Activated naive CD8-positive, alpha-beta T cell (primary cell): ENCODE results near the gene STX1B.

Experiments used
- H3K27ac Mint-ChIP-seq: one replicate; pipeline ENCODE4 v1.8.0; 2021; ENCODE audit warnings: mixed read lengths
- H3K27me3 Mint-ChIP-seq: one replicate; pipeline ENCODE4 v1.8.0; 2021; ENCODE audit warnings: mixed read lengths
- H3K36me3 Mint-ChIP-seq: one replicate; pipeline ENCODE4 v1.8.0; 2021; ENCODE audit warnings: mixed read lengths
- H3K4me1 Mint-ChIP-seq: one replicate; pipeline ENCODE4 v1.8.0; 2021; ENCODE audit warnings: low read depth, mixed read lengths
- H3K4me3 Mint-ChIP-seq: one replicate; pipeline ENCODE4 v1.8.0; 2021; ENCODE audit warnings: mild to moderate bottlenecking, mixed read lengths
- H3K9me3 Mint-ChIP-seq: one replicate; pipeline ENCODE4 v1.8.0; 2021; ENCODE audit warnings: low read depth, mixed read lengths

The STX1B gene

GRCh38 chr16:30992931-30993816 is 17.3 kb downstream of the STX1B start:
- H3K27ac Mint-ChIP-seq = no peak overlapping the region
- no peaks in the 10 kb centered on the region for H3K9me3 Mint-ChIP-seq
- no peak overlapping the region for H3K4me3 Mint-ChIP-seq
- H3K27me3 Mint-ChIP-seq = no peaks in the 10 kb centered on the region
- no peaks in the 10 kb centered on the region for H3K36me3 Mint-ChIP-seq
- H3K4me1 Mint-ChIP-seq = peaks cover 10% of the 10 kb centered on the region

- H3K4me3 Mint-ChIP-seq = no peak overlapping the region
- H3K36me3 Mint-ChIP-seq = no peaks in the 10 kb centered on the region
- no peaks in the 10 kb centered on the region for H3K9me3 Mint-ChIP-seq
- H3K27ac Mint-ChIP-seq = no peak overlapping the region
- no peaks in the 10 kb centered on the region for H3K27me3 Mint-ChIP-seq
- peaks cover 10% of the 10 kb centered on the region for H3K4me1 Mint-ChIP-seq
Measured at GRCh38 chr16:30992276-30992780, 18.1 kb downstream of the STX1B start.

- Mint-ChIP-seq H3K27me3 (no peaks in the 10 kb centered on the region), H3K36me3 (no peaks in the 10 kb centered on the region), H3K27ac (no peak overlapping the region), H3K9me3 (no peaks in the 10 kb centered on the region), H3K4me1 (peaks cover 3% of the 10 kb centered on the region), H3K4me3 (no peak overlapping the region)
Measured at GRCh38 chr16:30991052-30991451, 19.4 kb downstream of the STX1B start.

GRCh38 chr16:30990105-30990504 is 20.3 kb downstream of the STX1B start:
- no peak overlapping the region for H3K27ac Mint-ChIP-seq
- H3K36me3 Mint-ChIP-seq = no peaks in the 10 kb centered on the region
- no peaks in the 10 kb centered on the region for H3K27me3 Mint-ChIP-seq
- no peaks in the 10 kb centered on the region for H3K9me3 Mint-ChIP-seq
- H3K4me1 Mint-ChIP-seq = peaks cover 3% of the 10 kb centered on the region
- no peak overlapping the region for H3K4me3 Mint-ChIP-seq

GRCh38 chr16:30989469-30990047 is 20.9 kb downstream of the STX1B start:
- no peak overlapping the region for H3K4me3 Mint-ChIP-seq
- no peaks in the 10 kb centered on the region for H3K27me3 Mint-ChIP-seq
- H3K36me3 Mint-ChIP-seq = no peaks in the 10 kb centered on the region
- H3K27ac Mint-ChIP-seq = no peak overlapping the region
- H3K9me3 Mint-ChIP-seq = no peaks in the 10 kb centered on the region
- peaks cover 2% of the 10 kb centered on the region for H3K4me1 Mint-ChIP-seq

GRCh38 chr16:30987581-30988190 is 22.8 kb downstream of the STX1B start:
- no peak overlapping the region for H3K4me3 Mint-ChIP-seq
- H3K9me3 Mint-ChIP-seq = no peaks in the 10 kb centered on the region
- H3K36me3 Mint-ChIP-seq = no peaks in the 10 kb centered on the region
- H3K27me3 Mint-ChIP-seq = no peaks in the 10 kb centered on the region
- no peak overlapping the region for H3K27ac Mint-ChIP-seq
- H3K4me1 Mint-ChIP-seq = peaks cover 2% of the 10 kb centered on the region

- H3K27me3 Mint-ChIP-seq = no peaks in the 10 kb centered on the region
- H3K27ac Mint-ChIP-seq = no peak overlapping the region
- H3K4me3 Mint-ChIP-seq = no peak overlapping the region
- peaks cover 2% of the 10 kb centered on the region for H3K4me1 Mint-ChIP-seq
- no peaks in the 10 kb centered on the region for H3K9me3 Mint-ChIP-seq
- H3K36me3 Mint-ChIP-seq = no peaks in the 10 kb centered on the region
Measured at GRCh38 chr16:30986129-30986991, 24.1 kb downstream of the STX1B start.

GRCh38 chr16:30985401-30986128 is 24.9 kb downstream of the STX1B start:
- Mint-ChIP-seq H3K36me3 (no peaks in the 10 kb centered on the region), H3K4me3 (no peak overlapping the region), H3K27me3 (no peaks in the 10 kb centered on the region), H3K27ac (no peak overlapping the region), H3K9me3 (no peaks in the 10 kb centered on the region), H3K4me1 (peaks cover 2% of the 10 kb centered on the region)

- no peaks in the 10 kb centered on the region for H3K9me3 Mint-ChIP-seq
- no peak within 1 kb of the TSS for H3K4me3 Mint-ChIP-seq
- no peaks in the 10 kb centered on the region for H3K27me3 Mint-ChIP-seq
- H3K36me3 Mint-ChIP-seq = no peaks in the 10 kb centered on the region
- H3K4me1 Mint-ChIP-seq = peaks cover 2% of the 10 kb centered on the region
- H3K27ac Mint-ChIP-seq = no peak within 1 kb of the TSS
Measured at GRCh38 chr16:30984669-30985400, 25.6 kb downstream of the STX1B start, which contains the start of gene HSD3B7. Gene HSD3B7, plus strand, starts transcription at chr16:30985207. Its CDS starts 452 bp downstream, at chr16:30985659.

GRCh38 chr16:30983898-30984610 is 26.4 kb downstream of the STX1B start:
- peaks cover 2% of the 10 kb centered on the region for H3K4me1 Mint-ChIP-seq
- no peak overlapping the region for H3K4me3 Mint-ChIP-seq
- H3K27me3 Mint-ChIP-seq = no peaks in the 10 kb centered on the region
- H3K9me3 Mint-ChIP-seq = no peaks in the 10 kb centered on the region
- no peak overlapping the region for H3K27ac Mint-ChIP-seq
- H3K36me3 Mint-ChIP-seq = no peaks in the 10 kb centered on the region

GRCh38 chr16:30983289-30983889 is 27.0 kb downstream of the STX1B start:
- no peaks in the 10 kb centered on the region for H3K9me3 Mint-ChIP-seq
- no peak overlapping the region for H3K27ac Mint-ChIP-seq
- H3K4me1 Mint-ChIP-seq = peaks cover 2% of the 10 kb centered on the region
- H3K4me3 Mint-ChIP-seq = no peak overlapping the region
- H3K27me3 Mint-ChIP-seq = no peaks in the 10 kb centered on the region
- H3K36me3 Mint-ChIP-seq = no peaks in the 10 kb centered on the region

GRCh38 chr16:30982548-30983288 is 27.7 kb downstream of the STX1B start:
- H3K27ac Mint-ChIP-seq = no peak overlapping the region
- no peaks in the 10 kb centered on the region for H3K36me3 Mint-ChIP-seq
- no peaks in the 10 kb centered on the region for H3K27me3 Mint-ChIP-seq
- no peaks in the 10 kb centered on the region for H3K9me3 Mint-ChIP-seq
- H3K4me3 Mint-ChIP-seq = no peak overlapping the region
- H3K4me1 Mint-ChIP-seq = peaks cover 2% of the 10 kb centered on the region
